Activated T-helper 1 cell treated with anti-CD3 and anti-CD28 coated beads, Interleukin-2, amount 50 U/mL, for 16 hours (primary cell): ENCODE results near the gene CSKMT.
A peak's percentile ranks its signal among the peaks of the same experiment; 100 is the strongest.
"Not testable (repeated sequence)": the region's sequence is repeated elsewhere in the genome, so short reads cannot be mapped to it uniquely, and the experiment has no call there.

Source experiments
- DNase-seq, 2 donors: peaks; one replicate each; pipeline ENCODE4 v3.0.0-alpha.2; 2020; ENCODE audit warnings: low read depth in 1 of 2, low spot score in 1 of 2

CSKMT gene, protein sequence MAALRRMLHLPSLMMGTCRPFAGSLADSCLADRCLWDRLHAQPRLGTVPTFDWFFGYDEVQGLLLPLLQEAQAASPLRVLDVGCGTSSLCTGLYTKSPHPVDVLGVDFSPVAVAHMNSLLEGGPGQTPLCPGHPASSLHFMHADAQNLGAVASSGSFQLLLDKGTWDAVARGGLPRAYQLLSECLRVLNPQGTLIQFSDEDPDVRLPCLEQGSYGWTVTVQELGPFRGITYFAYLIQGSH

DNA sequence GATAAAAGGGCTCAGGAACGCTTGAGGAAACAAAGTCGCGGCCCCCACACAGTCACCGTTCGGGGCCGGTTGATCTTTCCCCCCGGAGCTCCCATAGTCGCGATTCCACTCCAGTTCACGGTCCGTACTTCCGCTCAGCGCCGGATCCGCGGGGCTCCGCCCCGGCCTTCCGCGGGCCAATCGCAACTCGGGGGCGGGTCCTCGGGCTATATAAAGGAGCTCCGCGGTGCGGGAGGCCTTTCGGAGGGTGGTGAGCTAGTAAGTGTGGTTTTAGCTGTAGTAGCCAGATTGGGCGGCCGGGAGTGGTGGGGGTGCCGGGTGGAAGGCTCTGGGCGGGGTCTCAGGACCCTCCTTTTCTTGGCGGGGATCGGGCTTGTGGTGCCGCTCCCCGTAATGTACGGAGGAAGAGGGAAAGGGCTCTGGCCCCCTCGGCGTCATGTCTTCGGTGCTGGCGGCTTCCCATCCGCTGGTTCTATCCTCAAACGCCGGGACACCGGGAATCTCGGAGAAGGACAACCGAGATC is at the start of gene CSKMT, which contains the start of gene C11orf98:
Gene CSKMT, plus strand, starts transcription at position 238 of the 524 bp plus-strand sequence. CDS start 568 bp downstream, outside the sequence.
Gene C11orf98, minus strand, starts transcription at position 136 of the 524 bp plus-strand sequence. Its CDS starts 41 bp downstream, at position 95.
- peak; percentile 91 to 94 for DNase-seq

DNA sequence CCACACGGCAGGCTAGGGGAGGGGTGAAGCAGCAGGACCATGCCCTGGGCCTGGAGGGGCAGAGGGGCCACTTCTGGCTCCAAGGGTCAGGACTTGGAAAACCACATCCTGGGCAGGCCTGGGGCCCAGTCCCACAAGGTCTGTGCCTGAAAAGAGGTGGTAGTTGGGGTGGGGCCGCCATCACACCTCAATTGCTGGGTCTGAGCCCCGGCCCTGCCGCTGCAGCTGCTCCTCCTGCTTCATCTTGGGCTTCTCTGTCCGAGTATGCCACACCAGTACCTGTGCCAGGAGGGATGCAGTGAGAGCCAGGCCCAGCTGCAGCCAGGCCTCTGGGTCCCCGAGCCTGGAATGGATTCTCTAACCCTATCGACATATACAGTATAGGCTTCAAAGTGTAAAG is 49.6 kb upstream of the CSKMT start:
- DNase-seq: no peak

DNA sequence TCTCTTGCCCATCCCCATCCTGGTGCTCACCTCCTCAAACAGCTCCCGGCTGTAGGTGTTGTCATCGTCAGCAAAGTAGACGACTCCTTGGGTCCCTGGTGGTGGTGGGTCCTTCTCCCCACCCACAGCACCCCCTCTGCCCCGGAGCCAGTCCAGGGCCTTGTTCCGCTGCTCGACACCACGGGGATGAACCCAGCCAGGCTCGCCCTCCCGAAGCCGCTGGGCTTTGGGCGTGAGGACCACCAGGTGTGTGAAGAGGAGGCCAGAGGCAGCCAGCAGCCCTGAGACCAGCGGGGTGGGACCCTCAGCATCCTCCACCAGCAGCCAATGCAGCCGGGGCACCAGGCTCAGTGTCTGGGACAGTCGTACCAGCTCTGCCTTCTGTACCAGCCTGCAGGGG is 48.2 kb upstream of the CSKMT start:
- not testable (repeated sequence) for DNase-seq

GRCh38 chr11:62621027-62621566 is 44.0 kb upstream of the CSKMT start:
- DNase-seq: no peak

DNA sequence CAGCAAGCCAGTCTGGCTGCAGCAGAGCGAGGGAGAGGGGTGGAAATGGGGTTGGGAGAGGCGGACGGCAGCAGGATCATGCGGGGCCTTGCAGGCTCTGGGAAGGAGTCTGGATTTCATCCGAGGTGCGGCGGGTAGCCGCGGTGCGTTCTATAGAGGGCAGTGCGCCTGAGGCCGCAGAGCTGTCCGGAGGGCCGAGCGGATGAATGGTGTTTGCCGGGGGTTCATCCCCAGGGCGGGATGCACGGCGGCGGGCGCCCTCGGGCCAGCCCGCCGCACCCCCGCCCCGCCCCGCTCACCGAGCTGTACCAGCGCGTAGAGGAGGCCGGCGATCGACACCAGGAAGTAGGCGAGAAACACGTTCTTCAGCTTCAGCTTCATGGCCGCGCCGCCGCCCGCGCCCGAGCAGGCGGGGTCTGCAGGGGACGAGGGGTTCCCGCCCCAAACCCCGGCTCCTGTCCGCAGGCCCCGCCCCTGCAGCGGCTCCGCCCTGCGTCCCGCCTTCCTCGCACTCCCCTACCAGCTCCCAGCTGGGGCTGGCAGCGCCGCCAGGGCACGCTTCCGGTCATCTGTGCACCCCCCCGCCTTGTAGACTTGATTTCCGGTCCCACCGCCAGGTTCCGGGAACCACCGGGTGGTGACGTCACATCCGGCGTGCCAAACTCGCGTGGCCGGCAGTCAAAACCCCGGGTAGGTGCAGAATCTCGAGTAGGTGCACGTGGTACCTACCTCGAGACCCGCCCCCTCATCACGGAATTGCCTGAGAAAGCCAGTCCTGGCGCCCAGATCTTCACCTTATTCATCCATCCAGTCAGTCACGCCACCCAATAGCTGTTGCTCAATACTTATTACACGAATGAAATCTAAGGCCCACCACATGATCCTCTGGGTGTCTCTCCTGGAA is 43.3 kb upstream of the CSKMT start, which contains the start of gene B3GAT3:
Gene B3GAT3, minus strand, starts transcription at position 420 of the 904 bp plus-strand sequence. Its CDS starts 39 bp downstream, at position 381.
- DNase-seq: peak; percentile 92 to 94

DNA sequence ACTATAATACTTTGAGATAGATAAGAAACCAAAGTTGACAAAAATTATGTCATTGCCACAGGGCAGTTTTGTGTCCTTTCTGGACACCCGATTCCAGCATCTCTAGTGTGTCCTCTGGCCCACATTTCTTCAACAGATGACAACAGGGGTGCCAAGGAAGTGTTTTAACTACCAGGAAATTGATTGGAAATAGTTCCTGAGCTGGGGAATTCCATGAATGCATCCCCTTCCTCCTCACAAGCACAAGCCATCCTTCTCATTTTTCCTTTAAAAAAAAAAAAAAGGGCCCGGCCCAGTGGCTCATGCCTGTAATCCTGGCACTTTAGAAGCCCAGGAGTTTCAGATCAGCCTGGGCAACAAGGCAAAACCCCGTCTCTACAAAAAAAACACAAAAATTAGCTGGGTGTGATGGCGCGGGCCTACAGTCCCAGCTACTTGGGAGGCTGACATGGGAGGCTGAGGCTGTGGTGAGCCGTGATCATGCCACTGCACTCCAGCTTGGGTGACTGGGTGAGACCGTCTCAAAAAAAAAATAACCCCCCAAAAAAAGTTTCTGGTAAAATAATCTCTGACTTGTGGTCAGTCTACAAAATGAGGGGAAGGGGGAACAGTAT is 42.5 kb upstream of the CSKMT start:
- DNase-seq: no peak

DNA sequence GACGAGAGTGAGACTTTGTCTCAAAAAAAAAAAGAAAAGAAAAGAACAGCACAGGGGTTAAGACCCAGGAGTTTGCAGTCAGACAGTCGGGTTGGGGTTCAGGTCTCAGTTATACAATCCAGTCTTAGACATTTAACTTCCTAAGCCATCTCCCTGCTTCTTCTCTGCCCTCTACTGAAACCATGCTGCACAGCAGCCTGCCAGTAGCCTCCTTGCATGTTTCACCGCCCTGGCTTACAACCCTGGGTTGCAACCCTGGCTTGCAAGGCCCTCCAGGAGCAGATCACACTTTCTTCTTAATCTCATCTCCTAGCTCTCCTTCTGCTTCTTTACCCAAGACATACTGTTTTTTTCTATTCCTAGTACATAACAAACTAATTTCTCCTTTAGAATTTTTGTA is 37.4 kb upstream of the CSKMT start:
- no peak for DNase-seq

DNA sequence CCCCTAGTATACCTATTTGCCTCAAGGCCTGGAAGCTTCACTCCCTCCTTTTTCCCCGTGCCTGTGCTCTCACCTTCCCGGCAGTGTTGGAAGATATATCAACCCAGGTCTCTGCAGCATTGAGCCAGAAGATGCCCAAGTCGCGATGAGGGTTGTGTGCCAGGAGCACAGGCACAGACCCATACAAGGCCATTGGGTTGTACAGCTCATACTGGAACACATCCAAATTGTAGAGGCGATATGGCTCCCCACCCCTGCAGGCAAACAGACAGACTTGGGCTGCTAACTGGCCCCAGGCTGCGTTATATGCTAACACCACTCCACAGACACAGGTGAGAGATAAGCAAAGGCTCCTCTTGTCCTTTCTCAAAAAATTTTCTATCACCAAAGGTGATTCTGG is 32.6 kb upstream of the CSKMT start:
- DNase-seq: no peak

- DNase-seq: no peak
These were observed 20.9 kb upstream of the CSKMT start for GRCh38 chr11:62644220-62644619.

DNA sequence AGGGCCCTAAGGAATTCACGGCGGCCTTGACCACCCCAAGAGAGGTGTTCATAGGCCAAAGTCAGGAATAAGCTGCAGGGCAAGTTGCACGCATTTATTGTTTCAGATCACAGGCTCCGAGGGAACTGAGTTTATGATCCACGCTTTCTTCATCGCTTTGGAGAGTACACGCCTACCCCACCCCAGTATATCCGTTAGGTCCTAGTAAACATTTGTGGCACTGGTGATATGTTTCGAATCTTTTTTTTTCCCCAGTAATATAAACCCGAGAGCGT is 19.5 kb upstream of the CSKMT start:
- DNase-seq: no peak

GRCh38 chr11:62645946-62646824 is 18.9 kb upstream of the CSKMT start, which contains the start of gene GANAB:
Gene GANAB, minus strand, starts transcription at chr11:62646613. Its CDS starts 14 bp downstream, at chr11:62646599.
- peak; percentile 98 to 99 for DNase-seq

GRCh38 chr11:62646825-62647608 is 18.1 kb upstream of the CSKMT start:
- no peak for DNase-seq

DNA sequence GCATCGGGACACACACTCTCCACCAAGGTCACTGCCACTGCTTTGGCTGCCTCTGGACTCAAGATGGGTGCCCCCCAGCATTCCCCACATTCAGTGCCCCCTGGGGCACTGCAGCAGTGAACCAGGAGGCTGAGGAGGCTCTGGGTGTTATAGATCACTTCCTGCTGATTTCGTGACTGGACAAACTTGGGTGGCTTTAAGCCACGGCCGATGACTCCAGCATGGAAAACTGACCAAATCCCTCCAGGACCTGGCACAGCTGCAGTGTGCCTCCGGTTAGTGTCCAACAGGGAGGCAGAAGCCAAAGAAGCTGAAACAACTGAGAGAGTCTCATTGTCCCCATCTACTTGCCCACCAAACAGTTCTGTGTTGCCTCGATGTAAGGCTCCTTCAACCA is 17.5 kb upstream of the CSKMT start:
- DNase-seq: no peak

GRCh38 chr11:62648185-62648966 is 16.7 kb upstream of the CSKMT start:
- DNase-seq: no peak

DNA sequence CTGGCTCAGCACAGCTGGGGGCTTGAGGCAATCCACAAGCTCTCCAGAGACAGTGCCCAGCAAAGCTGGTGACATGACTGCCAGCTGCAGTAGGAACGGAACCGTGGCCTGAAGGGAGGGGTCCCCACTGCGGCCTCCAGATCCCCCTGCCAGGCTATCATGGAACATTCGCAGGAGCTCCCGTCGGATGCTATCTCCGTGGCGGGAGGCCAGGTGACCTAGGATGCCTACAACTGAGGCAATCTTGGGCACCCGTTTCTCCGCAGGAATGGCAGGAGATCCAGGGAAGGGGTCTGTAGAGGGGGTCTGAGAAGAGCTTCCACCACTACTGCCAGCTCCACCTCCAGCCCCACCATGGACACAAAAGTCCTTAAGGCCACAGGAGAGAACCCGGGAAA is 16.1 kb upstream of the CSKMT start:
- no peak for DNase-seq

DNA sequence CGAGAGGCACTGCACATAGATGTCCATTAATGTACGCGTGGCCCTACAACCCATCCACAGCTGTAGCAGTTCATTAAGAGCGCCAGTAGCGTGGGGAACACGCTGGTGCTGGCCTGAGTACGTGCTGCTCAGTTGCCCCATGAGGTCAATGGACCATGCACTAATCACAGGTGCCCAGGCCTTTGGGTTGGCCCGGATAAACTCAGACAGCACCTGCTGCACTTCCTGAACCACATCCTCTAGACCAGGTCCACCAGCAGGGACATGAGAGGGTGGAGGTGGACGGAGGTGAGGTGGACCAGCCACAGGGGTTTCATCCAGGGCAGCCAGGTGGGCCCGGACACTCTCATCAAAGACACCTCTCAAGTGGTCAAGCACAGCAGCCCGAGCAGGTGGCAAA is 15.6 kb upstream of the CSKMT start:
- no peak for DNase-seq

DNA sequence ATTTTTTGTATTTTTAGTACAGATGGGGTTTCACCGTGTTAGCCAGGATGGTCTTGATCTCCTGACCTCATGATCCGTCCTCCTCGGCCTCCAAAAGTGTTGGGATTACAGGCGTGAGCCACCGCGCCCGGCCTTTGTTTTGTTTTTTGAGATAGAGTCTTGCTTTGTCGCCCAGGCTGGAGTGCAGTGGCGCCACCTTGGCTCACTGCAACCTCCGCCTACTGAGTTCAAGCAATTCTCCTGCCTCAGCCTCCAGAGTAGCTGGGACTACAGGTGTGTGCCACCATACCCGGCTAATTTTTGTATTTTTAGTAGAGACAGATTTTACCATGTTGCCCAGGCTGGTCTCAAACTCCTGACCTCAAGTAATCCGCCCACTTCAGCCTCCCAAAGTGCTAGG is 14.8 kb upstream of the CSKMT start:
- DNase-seq: not testable (repeated sequence)

GRCh38 chr11:62652161-62653006 is 12.7 kb upstream of the CSKMT start:
- DNase-seq: no peak
